CD8-positive, alpha-beta memory T cell (primary cell): ENCODE results near the gene CREG2. TPM values are rescaled to one million over a fixed set of nuclear protein-coding genes. Genes with fewer than 3 reads are reported as not detected.
A peak's percentile ranks its signal among the peaks of the same experiment; 100 is the strongest.

Experiments
- CTCF ChIA-PET: fragments of 350-600 bp; sonication (Branson Sonifier 250); formaldehyde crosslinking; loops from one replicate; lab custom pipeline; 2021; ENCODE audit warnings: antibody characterized with exemption; lab: Charles Lee
- POLR2A ChIA-PET: fragments of 350-600 bp; sonication (Branson Sonifier 250); formaldehyde crosslinking; loops from one replicate; lab custom pipeline; 2021; ENCODE audit warnings: antibody characterized with exemption; lab: Charles Lee
- DNase-seq, 5 donors: peaks; one replicate each; pipeline versions ENCODE4 v3.0.0 to v3.0.0-alpha.2; 2020 to 2022; ENCODE audit warnings: mixed read lengths in 1 of 5
- H3K27ac ChIP-seq: one replicate; pipeline ENCODE4 v1.7.0; 2013; ENCODE audit warnings: low read depth, mild to moderate bottlenecking, low read length, moderate library complexity
- H3K27me3 ChIP-seq: 2 replicates; pipeline ENCODE4 v1.7.0; 2013; ENCODE audit warnings: low read length, mild to moderate bottlenecking; ENCODE audit not compliant: insufficient read depth, poor library complexity, severe bottlenecking
- H3K36me3 ChIP-seq: 2 replicates; pipeline ENCODE4 v1.7.0; 2013; ENCODE audit warnings: mild to moderate bottlenecking, low read length, moderate library complexity; ENCODE audit not compliant: insufficient read depth
- H3K4me1 ChIP-seq: 2 replicates; pipeline ENCODE4 v1.7.0; 2013; ENCODE audit warnings: mild to moderate bottlenecking, low read length, moderate library complexity; ENCODE audit not compliant: insufficient read depth
- H3K4me3 ChIP-seq: 2 replicates; pipeline ENCODE4 v1.7.0; 2013; ENCODE audit warnings: mild to moderate bottlenecking, low read length
- H3K9me3 ChIP-seq: 2 replicates; pipeline ENCODE4 v1.7.0; 2013; ENCODE audit warnings: mild to moderate bottlenecking, low read length
- H3K27ac Mint-ChIP-seq, 8 donors: one replicate each; pipeline ENCODE4 v1.8.0; 2020 to 2021; ENCODE audit warnings: mixed read lengths in 8 of 8, mild to moderate bottlenecking in 6 of 8, inconsistent platforms in 3 of 8, moderate library complexity in 3 of 8
- H3K27me3 Mint-ChIP-seq, 2 donors: one replicate each; pipeline ENCODE4 v1.8.0; 2020 to 2021; ENCODE audit warnings: mixed read lengths in 2 of 2, mild to moderate bottlenecking in 1 of 2, moderate library complexity in 1 of 2
- H3K36me3 Mint-ChIP-seq, 3 donors: one replicate each; pipeline ENCODE4 v1.8.0; 2020 to 2021; ENCODE audit warnings: mixed read lengths in 3 of 3, inconsistent platforms in 1 of 3, mild to moderate bottlenecking in 1 of 3
- H3K4me1 Mint-ChIP-seq, 3 donors: one replicate each; pipeline ENCODE4 v1.8.0; 2020 to 2021; ENCODE audit warnings: mixed read lengths in 3 of 3, inconsistent platforms in 1 of 3, mild to moderate bottlenecking in 1 of 3
- H3K4me3 Mint-ChIP-seq, 7 donors: one replicate each; pipeline ENCODE4 v1.8.0; 2020 to 2021; ENCODE audit warnings: mixed read lengths in 7 of 7, mild to moderate bottlenecking in 6 of 7, moderate library complexity in 4 of 7, inconsistent platforms in 2 of 7
- H3K9me3 Mint-ChIP-seq, 5 donors: one replicate each; pipeline ENCODE4 v1.8.0; 2020 to 2022; ENCODE audit warnings: mixed read lengths in 5 of 5, mild to moderate bottlenecking in 3 of 5, moderate library complexity in 2 of 5, inconsistent platforms in 1 of 5
- polyA plus RNA-seq: library from polyadenylated mRNA; unstranded; fragments of 300-500 nt; fragmentation: Illumina TruSeq; gene quantifications from one replicate; pipeline ENCODE4 v1.2.3, GENCODE V29; 2021
- total RNA-seq, 2 experiments: library from RNA; stranded (reverse); gene quantifications; one replicate each; pipeline ENCODE4 v1.2.3, GENCODE V29; 2021

The CREG2 gene
- total and polyA plus RNA-seq, 3 experiments from 2014 or later, result not detected

GRCh38 chr2:101416609-101417008 lies 29.3 kb upstream of the CREG2 start:
- Mint-ChIP-seq H3K27me3 (peaks cover 5 to 16% of the 10 kb centered on the region in 2 donors), H3K4me1 (no peaks in the 10 kb centered on the region), H3K9me3 (peaks cover 0 to 6% (median 3%) of the 10 kb centered on the region in 5 donors), H3K36me3 (peaks cover 0 to 7% (median 0%) of the 10 kb centered on the region in 3 donors), H3K27ac (peak overlapping the region in 1 of 8 donors; percentile 86), H3K4me3 (no peak overlapping the region)
- CTCF ChIA-PET, result interaction anchor here (1.3 to 4.7 kb wide), 2 partner anchors 407 to 413 kb away, joined by 3 to 36 read pairs; no protein-coding TSS in a partner anchor
- DNase-seq, result no peak
- Histone ChIP-seq H3K9me3 (no peaks in the 10 kb centered on the region), H3K27me3 (no peaks in the 10 kb centered on the region), H3K27ac (no peak overlapping the region), H3K4me3 (no peak overlapping the region), H3K36me3 (no peaks in the 10 kb centered on the region), H3K4me1 (no peaks in the 10 kb centered on the region)
- POLR2A ChIA-PET, result no interaction called here

- Mint-ChIP-seq H3K4me3 (no peak overlapping the region), H3K36me3 (peaks cover 0 to 7% (median 0%) of the 10 kb centered on the region in 3 donors), H3K27me3 (peaks cover 5 to 16% of the 10 kb centered on the region in 2 donors), H3K27ac (peak overlapping the region in 2 of 8 donors; percentile 9 to 25), H3K4me1 (no peaks in the 10 kb centered on the region), H3K9me3 (peaks cover 0 to 6% (median 3%) of the 10 kb centered on the region in 5 donors)
- Histone ChIP-seq H3K27me3 (no peaks in the 10 kb centered on the region), H3K4me1 (no peaks in the 10 kb centered on the region), H3K27ac (no peak overlapping the region), H3K4me3 (no peak overlapping the region), H3K36me3 (no peaks in the 10 kb centered on the region), H3K9me3 (no peaks in the 10 kb centered on the region)
- ChIA-PET POLR2A (no interaction called here), CTCF (interaction anchor here (4.7 kb wide), 1 partner anchor 414 kb away, joined by 36 read pairs; no protein-coding TSS in a partner anchor)
- no peak for DNase-seq
Measured at GRCh38 chr2:101415884-101416283, 28.6 kb upstream of the CREG2 start.

- peaks cover 0 to 6% (median 3%) of the 10 kb centered on the region in 5 donors for H3K9me3 Mint-ChIP-seq
- H3K27me3 Mint-ChIP-seq, result peaks cover 5 to 16% of the 10 kb centered on the region in 2 donors
- no peak overlapping the region for H3K4me3 Mint-ChIP-seq
- DNase-seq, result no peak
- Histone ChIP-seq H3K27me3 (no peaks in the 10 kb centered on the region), H3K4me3 (no peak overlapping the region), H3K36me3 (no peaks in the 10 kb centered on the region), H3K4me1 (no peaks in the 10 kb centered on the region), H3K9me3 (no peaks in the 10 kb centered on the region), H3K27ac (no peak overlapping the region)
- no peak overlapping the region for H3K27ac Mint-ChIP-seq
- H3K4me1 Mint-ChIP-seq, result no peaks in the 10 kb centered on the region
- H3K36me3 Mint-ChIP-seq, result peaks cover 0 to 7% (median 0%) of the 10 kb centered on the region in 3 donors
- ChIA-PET POLR2A (no interaction called here), CTCF (no interaction called here)
Measured at GRCh38 chr2:101415220-101415619, 27.9 kb upstream of the CREG2 start.

- Histone ChIP-seq H3K4me1 (no peaks in the 10 kb centered on the region), H3K27ac (no peak overlapping the region), H3K27me3 (no peaks in the 10 kb centered on the region), H3K9me3 (no peaks in the 10 kb centered on the region), H3K36me3 (no peaks in the 10 kb centered on the region), H3K4me3 (no peak overlapping the region)
- no peak for DNase-seq
- Mint-ChIP-seq H3K27ac (no peak overlapping the region), H3K36me3 (peaks cover 0 to 7% (median 0%) of the 10 kb centered on the region in 3 donors), H3K9me3 (peaks cover 0 to 6% (median 3%) of the 10 kb centered on the region in 5 donors), H3K4me3 (no peak overlapping the region), H3K27me3 (peaks cover 8 to 17% of the 10 kb centered on the region in 2 donors), H3K4me1 (no peaks in the 10 kb centered on the region)
- POLR2A ChIA-PET, result no interaction called here
- CTCF ChIA-PET, result no interaction called here
Measured at GRCh38 chr2:101412092-101412694, 24.9 kb upstream of the CREG2 start.

- POLR2A ChIA-PET, result no interaction called here
- Mint-ChIP-seq H3K9me3 (peaks cover 0 to 6% (median 3%) of the 10 kb centered on the region in 5 donors), H3K27ac (no peak overlapping the region), H3K27me3 (peaks cover 10 to 12% of the 10 kb centered on the region in 2 donors), H3K4me3 (no peak overlapping the region), H3K4me1 (no peaks in the 10 kb centered on the region), H3K36me3 (peaks cover 0 to 7% (median 0%) of the 10 kb centered on the region in 3 donors)
- Histone ChIP-seq H3K4me1 (no peaks in the 10 kb centered on the region), H3K36me3 (no peaks in the 10 kb centered on the region), H3K9me3 (no peaks in the 10 kb centered on the region), H3K4me3 (no peak overlapping the region), H3K27me3 (no peaks in the 10 kb centered on the region), H3K27ac (no peak overlapping the region)
- CTCF ChIA-PET, result no interaction called here
- DNase-seq, result no peak
Measured at GRCh38 chr2:101410746-101411145, 23.4 kb upstream of the CREG2 start.

- H3K4me3 Mint-ChIP-seq, result no peak overlapping the region
- Histone ChIP-seq H3K27me3 (no peaks in the 10 kb centered on the region), H3K4me1 (no peaks in the 10 kb centered on the region), H3K27ac (no peak overlapping the region), H3K9me3 (no peaks in the 10 kb centered on the region), H3K4me3 (no peak overlapping the region), H3K36me3 (no peaks in the 10 kb centered on the region)
- H3K36me3 Mint-ChIP-seq, result peaks cover 0 to 7% (median 0%) of the 10 kb centered on the region in 3 donors
- POLR2A ChIA-PET, result no interaction called here
- DNase-seq, result no peak
- peaks cover 6 to 10% of the 10 kb centered on the region in 2 donors for H3K27me3 Mint-ChIP-seq
- peaks cover 0 to 5% (median 3%) of the 10 kb centered on the region in 5 donors for H3K9me3 Mint-ChIP-seq
- peak overlapping the region in 3 of 8 donors; percentile 5 to 66 (median 7) for H3K27ac Mint-ChIP-seq
- H3K4me1 Mint-ChIP-seq, result no peaks in the 10 kb centered on the region
- CTCF ChIA-PET, result no interaction called here
Measured at GRCh38 chr2:101410114-101410513, 22.8 kb upstream of the CREG2 start.

- Mint-ChIP-seq H3K27ac (no peak overlapping the region), H3K4me1 (no peaks in the 10 kb centered on the region), H3K9me3 (peaks cover 0 to 1% (median under 1%) of the 10 kb centered on the region in 5 donors), H3K36me3 (peaks cover 0 to 7% (median 0%) of the 10 kb centered on the region in 3 donors), H3K4me3 (no peak overlapping the region), H3K27me3 (peaks cover 5 to 8% of the 10 kb centered on the region in 2 donors)
- Histone ChIP-seq H3K9me3 (no peaks in the 10 kb centered on the region), H3K27ac (no peak overlapping the region), H3K36me3 (no peaks in the 10 kb centered on the region), H3K27me3 (no peaks in the 10 kb centered on the region), H3K4me1 (no peaks in the 10 kb centered on the region), H3K4me3 (no peak overlapping the region)
- POLR2A ChIA-PET, result no interaction called here
- CTCF ChIA-PET, result no interaction called here
- DNase-seq, result no peak
Measured at GRCh38 chr2:101409699-101410098, 22.4 kb upstream of the CREG2 start.

- POLR2A ChIA-PET, result no interaction called here
- H3K4me3 ChIP-seq, result no peak overlapping the region
- Mint-ChIP-seq H3K4me3 (no peak overlapping the region), H3K4me1 (no peaks in the 10 kb centered on the region), H3K27ac (no peak overlapping the region), H3K9me3 (no peaks in the 10 kb centered on the region), H3K36me3 (peaks cover 0 to 7% (median 0%) of the 10 kb centered on the region in 3 donors), H3K27me3 (peaks cover 6 to 8% of the 10 kb centered on the region in 2 donors)
- H3K4me1 ChIP-seq, result no peaks in the 10 kb centered on the region
- H3K27ac ChIP-seq, result no peak overlapping the region
- H3K9me3 ChIP-seq, result no peaks in the 10 kb centered on the region
- no peak for DNase-seq
- H3K36me3 ChIP-seq, result no peaks in the 10 kb centered on the region
- H3K27me3 ChIP-seq, result no peaks in the 10 kb centered on the region
- CTCF ChIA-PET, result interaction anchor here (1.2 kb wide), 1 partner anchor 22 kb away, joined by 4 read pairs; the partner anchor contains the start of gene CREG2
Measured at GRCh38 chr2:101408925-101409324, 21.6 kb upstream of the CREG2 start.
